Right lobe of liver (tissue), 6 donors: Measurements from ENCODE around the gene HNRNPA1. TPM values are rescaled to one million over a fixed set of nuclear protein-coding genes. Genes with fewer than 3 reads are reported as not detected.
"Not testable (repeated sequence)": the region's sequence is repeated elsewhere in the genome, so short reads cannot be mapped to it uniquely, and the experiment has no call there.

ENCODE experiments used
- ATAC-seq, 4 donors: fragments of 200-7000 bp; cut with Tn5 transposase; one replicate each; pipeline ENCODE4 v1.9.1; 2020; ENCODE audit warnings: mild to moderate bottlenecking in 4 of 4, moderate library complexity in 4 of 4
- DNase-seq, 3 donors: peaks; one replicate each; pipeline ENCODE4 v3.0.0-alpha.2; 2020
- H3K27ac ChIP-seq, 3 donors: fragments of 200-600 bp; one replicate each; pipeline ENCODE4 v1.8.0; 2022
- H3K27me3 ChIP-seq, 2 donors: fragments of 200-600 bp; one replicate each; pipeline ENCODE4 v1.8.0; 2022
- H3K36me3 ChIP-seq, 4 donors: fragments of 200-600 bp; sonication (generic) in 1 of 4; one replicate each; pipeline versions ENCODE4 v1.5.1 to v1.8.0; 2017 to 2022; ENCODE audit warnings: control low read depth in 1 of 4
- H3K4me1 ChIP-seq, 4 donors: fragments of 200-600 bp; sonication (generic) in 1 of 4; one replicate each; pipeline versions ENCODE4 v1.5.1 to v1.8.0; 2017 to 2022; ENCODE audit warnings: control low read depth in 1 of 4
- H3K4me3 ChIP-seq, 3 donors: fragments of 200-600 bp; one replicate each; pipeline ENCODE4 v1.8.0; 2022
- H3K9me3 ChIP-seq, 4 donors: fragments of 200-600 bp; sonication (generic) in 1 of 4; one replicate each; pipeline versions ENCODE4 v1.5.1 to v1.8.0; 2017 to 2022; ENCODE audit warnings: control low read depth in 1 of 4
- CTCF ChIP-seq, 4 donors: fragments of 200-600 bp in 3 of 4; fragments of 450-650 bp in 1 of 4; IDR thresholded peaks; one replicate each; pipeline versions ENCODE4 v1.5.1 to v1.8.0; 2016 to 2022; ENCODE audit warnings: antibody characterized with exemption in 4 of 4, mild to moderate bottlenecking in 2 of 4
- POLR2A ChIP-seq: fragments of 450-650 bp; IDR thresholded peaks from one replicate; pipeline ENCODE4 v1.6.1; 2017; ENCODE audit warnings: antibody characterized with exemption, mild to moderate bottlenecking
- WGBS: methylation state at CpG from one replicate; pipeline ENCODE4 v1.1.6; 2018; ENCODE audit warnings: low coverage, low lambda C conversion rate; ENCODE audit not compliant: insufficient coverage; ENCODE audit errors: missing lambda C conversion rate; 5-methylcytosine and 5-hydroxymethylcytosine counted together
- intact Hi-C, 2 donors: fragments of 100-400 bp; cut with DNase I; formaldehyde crosslinking; loops; one replicate each; pipeline versions ENCODE4 v1.11.2 to v1.14.1; 2022
- total RNA-seq, 6 experiments: library from RNA; depleted of rRNA in 2 of 6; stranded (reverse); fragments of >200 nt in 2 of 6; fragmentation: NEBNext Ultra II Directional in 3 of 6; extraction: Animal tissue kit (Norgen Biotek cat#: 25700) in 3 of 6; gene quantifications; one replicate each; pipeline versions ENCODE4 v1.1.0 to v1.2.4, GENCODE V29; 2016 to 2023
- donor health status: DM: no; HTN: yes; CAD: no.
- donor health status: DM: no; HTN: no; CAD: no.
- donor health status: DM: no; HTN: no; CAD: no.
- donor health status: DM: no; HTN: yes; CAD: no.
- donor health status: DM: no; HTN: yes; CAD: no.

The HNRNPA1 gene
- total RNA-seq, 6 experiments from 2014 or later: 87.3 to 211 (median 161) TPM

GRCh38 chr12:54277823-54278276 is 2.7 kb upstream of the HNRNPA1 start:
- TF ChIP-seq POLR2A: no peak
- no peak for TF ChIP-seq CTCF (IDR thresholded peaks at IDR 0.05)
- Histone ChIP-seq H3K27ac (no peak overlapping the region), H3K36me3 (peaks cover 5 to 15% (median 12%) of the 10 kb centered on the region in 4 donors), H3K4me1 (peaks cover 0 to 24% (median 10%) of the 10 kb centered on the region in 4 donors), H3K27me3 (no peaks in the 10 kb centered on the region), H3K4me3 (no peak overlapping the region), H3K9me3 (no peaks in the 10 kb centered on the region)
- ATAC-seq: no peak
- WGBS: 32% methylated on average over 5 of the region's 5 CpGs
- DNase-seq: no peak
- intact Hi-C loops: no loop called here

- Histone ChIP-seq H3K27ac (peak overlapping the region; percentile 58 to 92 (median 73)), H3K9me3 (no peaks in the 10 kb centered on the region), H3K27me3 (no peaks in the 10 kb centered on the region), H3K36me3 (peaks cover 11 to 29% (median 25%) of the 10 kb centered on the region in 4 donors), H3K4me3 (peak overlapping the region; percentile 65 to 90 (median 72)), H3K4me1 (peaks cover 0 to 38% (median 17%) of the 10 kb centered on the region in 4 donors)
- under 1% methylated on average over 15 of the region's 19 CpGs for WGBS
- ATAC-seq: no peak
- no peak for TF ChIP-seq POLR2A
- no peak for TF ChIP-seq CTCF (IDR thresholded peaks at IDR 0.05)
- intact Hi-C loops: no loop called here
- DNase-seq: no peak
Observed at GRCh38 chr12:54279227-54279631, 1.3 kb upstream of the HNRNPA1 start.

GRCh38 chr12:54279632-54280467 is 676 bp upstream of the HNRNPA1 start, which contains the start of gene CBX5:
Gene CBX5, minus strand, starts transcription at chr12:54280122. Its CDS starts 22,472 bp downstream, at chr12:54257650.
- WGBS: under 1% methylated on average over 36 of the region's 49 CpGs
- peaks cover 0 to 41% (median 17%) of the 10 kb centered on the region in 4 donors for H3K4me1 ChIP-seq
- H3K9me3 ChIP-seq: no peaks in the 10 kb centered on the region

GRCh38 chr12:54281261-54281638 is 724 bp downstream of the HNRNPA1 start:
- Histone ChIP-seq H3K27ac (peak overlapping the region; percentile 73 to 92 (median 90)), H3K4me1 (peaks cover 0 to 51% (median 17%) of the 10 kb centered on the region in 4 donors), H3K4me3 (peak overlapping the region; percentile 66 to 90 (median 72)), H3K36me3 (peaks cover 12 to 44% (median 35%) of the 10 kb centered on the region in 4 donors)
- DNase-seq, ATAC-seq, H3K27me3 ChIP-seq, H3K9me3 ChIP-seq, intact Hi-C loops: not testable (repeated sequence)
- WGBS: 0% methylated on average over 10 of the region's 10 CpGs

More at GRCh38 chr12:54279632-54280467, 676 bp upstream of the HNRNPA1 start, which contains the start of gene CBX5:
- DNase-seq (peak; percentile 99), ATAC-seq (peak; percentile 81 to 91 (median 84))
- peak within 1 kb of the TSS; percentile 73 to 92 (median 90) for H3K27ac ChIP-seq
- intact Hi-C loops: no loop called here
- H3K27me3 ChIP-seq: no peaks in the 10 kb centered on the region
- TF ChIP-seq POLR2A: peak; percentile 92
- no peak for TF ChIP-seq CTCF (IDR thresholded peaks at IDR 0.05)
- peak within 1 kb of the TSS; percentile 66 to 90 (median 72) for H3K4me3 ChIP-seq
- peaks cover 12 to 31% (median 26%) of the 10 kb centered on the region in 4 donors for H3K36me3 ChIP-seq

- WGBS: 16% methylated on average over 4 of the region's 4 CpGs
- ATAC-seq, DNase-seq, H3K27me3 ChIP-seq, intact Hi-C loops, H3K9me3 ChIP-seq: not testable (repeated sequence)
- peak overlapping the region; percentile 66 to 90 (median 72) for H3K4me3 ChIP-seq
- H3K27ac ChIP-seq: peak overlapping the region in 2 of 3 donors; percentile 73 to 90
- peaks cover 12 to 49% (median 39%) of the 10 kb centered on the region in 4 donors for H3K36me3 ChIP-seq
- H3K4me1 ChIP-seq: peaks cover 0 to 52% (median 17%) of the 10 kb centered on the region in 4 donors
Observed at GRCh38 chr12:54281694-54282093, 1.2 kb downstream of the HNRNPA1 start.
